IPS-18a (cell line): Measurements from ENCODE around the gene TBC1D2B.
A peak's percentile ranks its signal among the peaks of the same experiment; 100 is the strongest.

Experiments
- H3K27ac ChIP-seq: one replicate; pipeline ENCODE4 v1.5.1; 2013; ENCODE audit warnings: low read length
- H3K27me3 ChIP-seq: one replicate; pipeline ENCODE4 v1.6.1; 2013; ENCODE audit warnings: mild to moderate bottlenecking, low read length; ENCODE audit not compliant: control insufficient read depth, insufficient read depth
- H3K36me3 ChIP-seq: one replicate; pipeline ENCODE4 v1.6.1; 2013; ENCODE audit warnings: low read depth, low read length; ENCODE audit not compliant: control insufficient read depth
- H3K4me1 ChIP-seq: one replicate; pipeline ENCODE4 v1.6.1; 2013; ENCODE audit warnings: low read depth, low read length; ENCODE audit not compliant: control insufficient read depth
- H3K4me3 ChIP-seq: one replicate; pipeline ENCODE4 v1.5.1; 2013; ENCODE audit warnings: low read length
- H3K9ac ChIP-seq: one replicate; pipeline ENCODE4 v1.6.1; 2013; ENCODE audit warnings: mild to moderate bottlenecking, low read length, moderate library complexity
- H3K9me3 ChIP-seq: one replicate; pipeline ENCODE4 v1.6.1; 2013; ENCODE audit warnings: low read depth, low read length; ENCODE audit not compliant: control insufficient read depth

Gene TBC1D2B

DNA sequence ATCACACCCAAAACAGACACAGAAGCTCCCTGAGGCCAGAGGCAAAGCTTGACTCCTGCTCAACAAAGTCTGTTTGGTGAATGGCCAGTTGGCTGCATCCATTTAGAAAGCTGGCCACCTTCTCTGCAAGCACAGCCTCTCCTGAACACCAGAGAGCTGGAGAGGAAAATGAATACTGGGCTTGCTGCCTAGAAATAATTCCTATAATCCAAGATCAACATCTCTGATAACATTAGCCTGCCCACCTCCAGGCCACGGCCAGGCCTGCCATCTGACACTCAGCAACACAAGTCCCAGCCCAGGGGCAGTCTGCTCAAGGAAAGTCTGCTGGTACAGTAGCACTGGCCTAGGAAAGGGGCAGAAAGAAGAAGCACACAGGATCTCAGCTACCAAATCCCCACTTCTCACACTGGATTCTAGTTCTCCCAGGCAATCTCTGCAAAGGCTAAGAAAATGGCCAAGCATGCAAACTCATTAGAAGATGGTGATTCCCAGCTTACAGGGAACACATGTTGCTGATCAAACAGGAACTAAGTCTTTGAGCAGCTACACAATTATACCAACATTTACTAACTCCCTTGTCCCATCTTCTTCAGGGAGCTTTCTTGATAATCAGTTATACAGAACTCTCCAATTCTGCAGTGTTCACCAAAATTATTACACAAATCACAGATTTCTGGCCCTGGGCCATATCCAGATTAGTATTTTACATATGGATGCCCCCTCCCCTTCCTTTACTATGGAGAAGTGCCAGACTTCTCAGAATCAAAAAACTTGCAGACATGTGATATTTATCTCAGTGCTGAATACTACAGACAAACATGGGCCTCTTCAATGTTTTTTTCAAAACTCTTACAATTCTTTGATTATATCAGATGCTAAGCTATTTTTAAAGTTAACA, 9.9 kb downstream of the TBC1D2B start:
- Histone ChIP-seq H3K27ac (no peak overlapping the region), H3K9ac (no peak overlapping the region), H3K36me3 (no peaks in the 10 kb centered on the region), H3K4me1 (peaks cover 54% of the 10 kb centered on the region), H3K4me3 (no peak overlapping the region), H3K27me3 (no peaks in the 10 kb centered on the region), H3K9me3 (no peaks in the 10 kb centered on the region)

DNA sequence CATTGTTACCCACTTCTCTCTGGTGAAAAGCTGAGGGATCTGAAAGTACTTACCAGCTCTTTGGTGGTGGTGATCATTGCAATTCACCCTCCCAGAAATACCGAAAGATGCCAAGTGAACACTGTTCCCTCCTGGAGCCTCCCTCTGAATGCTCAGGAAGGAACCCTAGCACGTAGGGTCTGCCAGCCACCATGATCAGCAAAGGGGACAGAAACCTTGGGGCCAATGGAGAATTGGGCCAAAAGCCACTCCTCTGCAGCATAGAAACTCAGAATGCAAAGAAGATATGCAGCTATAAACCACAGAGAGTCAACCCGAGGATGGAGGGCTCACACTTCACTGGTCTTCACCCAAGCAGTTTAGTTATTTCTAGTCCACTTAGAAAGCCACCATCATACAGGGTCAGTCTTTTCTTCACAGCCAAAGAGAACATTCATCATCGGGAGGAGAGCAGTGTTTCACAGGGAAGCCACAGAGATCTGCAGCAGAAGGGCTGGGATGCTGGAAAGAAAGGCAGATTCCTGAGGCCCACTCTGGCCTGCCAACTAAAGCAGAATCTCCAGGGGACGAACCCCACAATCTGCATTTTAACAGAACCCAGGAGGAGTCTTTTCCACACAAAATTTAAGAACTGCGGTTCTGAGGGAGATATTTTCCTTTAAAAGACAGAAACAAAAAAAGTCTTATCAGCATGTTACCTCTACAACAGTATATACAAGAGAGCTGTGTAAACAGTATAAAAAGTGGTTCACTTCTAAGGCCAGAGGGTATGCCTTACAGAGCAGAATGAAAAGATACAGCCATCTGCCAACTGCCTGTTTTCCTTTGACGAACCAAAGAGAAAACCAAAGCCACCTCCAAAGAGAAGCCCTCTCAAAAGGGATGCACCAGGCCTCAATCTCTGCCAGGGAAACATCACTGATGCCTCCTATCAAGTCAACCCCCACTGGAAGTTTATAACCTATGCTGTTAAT, 11.3 kb downstream of the TBC1D2B start:
- H3K36me3 ChIP-seq, result no peaks in the 10 kb centered on the region
- H3K27ac ChIP-seq, result no peak overlapping the region
- H3K4me1 ChIP-seq, result peaks cover 53% of the 10 kb centered on the region
- no peak overlapping the region for H3K9ac ChIP-seq
- H3K27me3 ChIP-seq, result no peaks in the 10 kb centered on the region
- no peaks in the 10 kb centered on the region for H3K9me3 ChIP-seq
- peak overlapping the region; percentile 16 for H3K4me3 ChIP-seq

- H3K4me1 ChIP-seq, result peaks cover 53% of the 10 kb centered on the region
- H3K4me3 ChIP-seq, result no peak overlapping the region
- no peaks in the 10 kb centered on the region for H3K9me3 ChIP-seq
- H3K27me3 ChIP-seq, result no peaks in the 10 kb centered on the region
- H3K36me3 ChIP-seq, result no peaks in the 10 kb centered on the region
- H3K27ac ChIP-seq, result no peak overlapping the region
- H3K9ac ChIP-seq, result no peak overlapping the region
Measured at GRCh38 chr15:78065284-78065872, 12.1 kb downstream of the TBC1D2B start.

GRCh38 chr15:78064544-78064943, 13.0 kb downstream of the TBC1D2B start:
- Histone ChIP-seq H3K36me3 (no peaks in the 10 kb centered on the region), H3K9me3 (no peaks in the 10 kb centered on the region), H3K9ac (no peak overlapping the region), H3K27ac (no peak overlapping the region), H3K4me3 (no peak overlapping the region), H3K27me3 (no peaks in the 10 kb centered on the region), H3K4me1 (peaks cover 47% of the 10 kb centered on the region)

DNA sequence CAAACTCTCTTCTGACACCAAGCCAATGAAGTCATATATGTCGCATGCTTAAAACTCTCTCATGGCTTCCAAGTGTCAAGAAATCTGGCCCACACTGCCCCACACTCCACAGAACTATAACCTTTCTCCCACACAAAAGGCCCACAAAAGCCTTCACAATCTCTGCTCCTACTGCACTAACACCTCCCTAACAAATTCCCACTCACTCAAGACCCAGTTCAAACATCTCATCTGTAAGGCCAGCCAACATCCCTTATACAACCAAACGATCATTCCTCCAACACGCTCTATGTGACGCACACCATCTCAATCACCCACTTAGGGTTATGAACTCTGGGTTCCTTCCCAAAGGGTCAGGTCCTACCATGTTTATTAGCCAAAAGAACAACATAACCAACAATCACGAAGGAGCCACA, 13.5 kb downstream of the TBC1D2B start:
- Histone ChIP-seq H3K27me3 (no peaks in the 10 kb centered on the region), H3K9me3 (no peaks in the 10 kb centered on the region), H3K27ac (no peak overlapping the region), H3K4me3 (no peak overlapping the region), H3K36me3 (no peaks in the 10 kb centered on the region), H3K4me1 (peaks cover 42% of the 10 kb centered on the region), H3K9ac (no peak overlapping the region)

DNA sequence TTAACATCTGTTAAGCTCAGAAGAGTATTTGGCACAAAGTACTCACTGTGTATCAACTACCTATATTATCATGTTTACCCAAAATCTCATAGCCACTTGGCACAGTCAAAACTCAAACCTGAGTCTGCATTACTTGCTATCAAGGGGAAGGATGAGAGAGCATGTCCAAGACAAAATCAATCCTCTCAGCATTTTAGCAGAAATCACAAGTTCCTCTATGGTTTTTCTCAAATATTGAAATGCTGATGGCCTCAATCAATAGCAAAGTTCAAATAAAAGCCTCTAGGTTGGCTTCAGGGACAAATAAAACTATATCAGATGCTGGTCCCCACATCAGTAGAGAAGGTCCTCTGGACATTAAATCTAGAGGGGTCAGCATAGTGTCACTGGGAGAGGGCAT, 14.3 kb downstream of the TBC1D2B start:
- Histone ChIP-seq H3K27ac (no peak overlapping the region), H3K9me3 (no peaks in the 10 kb centered on the region), H3K4me3 (no peak overlapping the region), H3K4me1 (peaks cover 34% of the 10 kb centered on the region), H3K27me3 (no peaks in the 10 kb centered on the region), H3K9ac (no peak overlapping the region), H3K36me3 (no peaks in the 10 kb centered on the region)

- no peak overlapping the region for H3K4me3 ChIP-seq
- H3K9me3 ChIP-seq, result no peaks in the 10 kb centered on the region
- H3K27me3 ChIP-seq, result no peaks in the 10 kb centered on the region
- peaks cover 22% of the 10 kb centered on the region for H3K4me1 ChIP-seq
- no peak overlapping the region for H3K27ac ChIP-seq
- H3K36me3 ChIP-seq, result no peaks in the 10 kb centered on the region
- H3K9ac ChIP-seq, result no peak overlapping the region
Measured at GRCh38 chr15:78061963-78062427, 15.5 kb downstream of the TBC1D2B start.

GRCh38 chr15:78060232-78060631, 17.3 kb downstream of the TBC1D2B start:
- no peak overlapping the region for H3K9ac ChIP-seq
- no peaks in the 10 kb centered on the region for H3K36me3 ChIP-seq
- H3K9me3 ChIP-seq, result no peaks in the 10 kb centered on the region
- H3K27ac ChIP-seq, result no peak overlapping the region
- H3K27me3 ChIP-seq, result no peaks in the 10 kb centered on the region
- no peak overlapping the region for H3K4me3 ChIP-seq
- peaks cover 7% of the 10 kb centered on the region for H3K4me1 ChIP-seq

DNA sequence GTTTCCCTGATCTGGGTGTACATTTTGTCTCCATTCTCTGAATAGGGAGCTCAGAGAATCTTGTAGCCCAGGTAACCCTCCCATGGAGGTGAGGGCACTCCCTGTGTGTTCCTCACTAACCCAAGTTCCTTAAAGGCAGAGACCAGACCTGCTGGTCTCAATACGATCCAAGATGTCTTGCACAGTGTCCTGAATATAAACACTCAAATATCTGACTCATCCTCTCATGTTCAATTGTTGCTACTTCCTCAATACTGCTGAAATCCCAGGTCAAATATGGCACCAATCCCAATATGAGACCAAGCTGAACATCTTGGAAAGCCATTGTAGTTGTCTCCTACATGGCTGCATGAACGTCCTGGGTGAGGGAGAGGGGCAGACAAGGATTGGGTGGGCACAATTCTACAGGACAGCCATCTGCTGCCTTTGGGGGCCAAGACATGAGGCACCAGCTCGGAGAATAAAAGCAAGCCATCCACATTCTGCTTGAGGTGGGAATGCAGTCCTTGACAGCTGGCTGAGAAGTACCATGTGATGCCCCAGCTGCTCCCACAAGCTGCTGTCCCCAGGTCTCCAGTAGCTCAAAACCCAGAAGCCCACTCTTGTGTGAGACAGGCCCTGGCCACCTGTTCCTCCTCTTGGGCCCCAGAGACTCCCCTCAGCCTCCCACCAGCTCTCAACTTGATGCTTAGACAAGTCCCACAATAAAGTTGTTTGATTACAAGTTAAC, 18.2 kb downstream of the TBC1D2B start:
- H3K4me3 ChIP-seq, result no peak overlapping the region
- peaks cover 7% of the 10 kb centered on the region for H3K4me1 ChIP-seq
- no peaks in the 10 kb centered on the region for H3K36me3 ChIP-seq
- H3K27ac ChIP-seq, result no peak overlapping the region
- H3K9ac ChIP-seq, result no peak overlapping the region
- H3K9me3 ChIP-seq, result no peaks in the 10 kb centered on the region
- no peaks in the 10 kb centered on the region for H3K27me3 ChIP-seq

- no peaks in the 10 kb centered on the region for H3K27me3 ChIP-seq
- H3K9ac ChIP-seq, result no peak overlapping the region
- H3K4me1 ChIP-seq, result peaks cover 7% of the 10 kb centered on the region
- no peak overlapping the region for H3K27ac ChIP-seq
- H3K4me3 ChIP-seq, result no peak overlapping the region
- no peaks in the 10 kb centered on the region for H3K36me3 ChIP-seq
- H3K9me3 ChIP-seq, result no peaks in the 10 kb centered on the region
Measured at GRCh38 chr15:78058401-78058935, 19.0 kb downstream of the TBC1D2B start.
